Left ventricle myocardium inferior (tissue), 1 donor: ENCODE measurements around the gene EYA2. TPM values are rescaled to one million over a fixed set of nuclear protein-coding genes. Genes with fewer than 3 reads are reported as not detected.

Experiments
- DNase-seq: peaks from one replicate; pipeline ENCODE4 v3.0.0-alpha.2; 2020
- H3K27ac ChIP-seq: fragments of 200-600 bp; replicated peaks from 2 replicates; pipeline ENCODE4 v1.8.0; 2021
- H3K27me3 ChIP-seq: fragments of 200-600 bp; 2 replicates; pipeline ENCODE4 v1.8.0; 2021; ENCODE audit warnings: low read depth
- H3K36me3 ChIP-seq: fragments of 200-600 bp; 2 replicates; pipeline ENCODE4 v1.8.0; 2021
- H3K4me1 ChIP-seq: fragments of 200-600 bp; 2 replicates; pipeline ENCODE4 v1.8.0; 2021
- H3K4me3 ChIP-seq: fragments of 200-600 bp; 2 replicates; pipeline ENCODE4 v1.8.0; 2021; ENCODE audit warnings: mild to moderate bottlenecking, moderate library complexity
- H3K9me3 ChIP-seq: fragments of 200-600 bp; replicated peaks from 2 replicates; pipeline ENCODE4 v1.8.0; 2021
- intact Hi-C: fragments of 100-400 bp; cut with micrococcal nuclease; formaldehyde crosslinking; loops from one replicate; pipeline ENCODE4 v1.11.0; 2022
- total RNA-seq: library from RNA; stranded (reverse); fragmentation: NEBNext Ultra II Directional; extraction: Animal tissue kit (Norgen Biotek cat#: 25700); gene quantifications from one replicate; pipeline ENCODE4 v1.2.1, GENCODE V29; 2021
- TF ChIP-seq, protein P1 (sequence below): fragments of 200-600 bp; IDR thresholded peaks from 2 replicates; pipeline ENCODE4 v1.8.0; 2021; ENCODE audit warnings: antibody characterized with exemption, mild to moderate bottlenecking, borderline replicate concordance
- donor health status: DM: no; HTN: yes; CAD: no; lungs with severe emphysema.

Gene EYA2
- total RNA-seq, 1 donor from 2014 or later = 0.63 TPM

DNA sequence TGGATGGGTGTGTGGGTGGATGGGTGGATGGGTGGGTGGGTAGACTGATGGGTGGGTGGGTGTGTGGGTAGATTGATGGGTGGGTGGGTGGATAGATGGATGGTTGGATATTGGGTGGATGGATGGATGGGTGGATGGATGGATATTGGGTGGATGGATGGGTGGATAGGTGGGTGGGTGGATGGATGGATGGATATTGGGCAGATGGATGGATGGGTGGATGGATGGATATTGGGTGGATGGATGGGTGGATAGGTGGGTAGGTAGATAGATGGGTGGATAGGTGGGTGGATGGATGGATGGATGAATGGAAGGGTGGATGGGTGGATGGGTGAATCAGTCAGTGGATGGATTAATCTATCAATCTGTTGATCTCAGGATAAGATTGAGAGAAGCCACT is 284.6 kb downstream of the EYA2 start:
- intact Hi-C loops = no loop called here
- Histone ChIP-seq H3K9me3 (no peaks in the 10 kb centered on the region), H3K4me3 (no peak overlapping the region), H3K27ac (no peak overlapping the region), H3K36me3 (no peaks in the 10 kb centered on the region), H3K4me1 (no peaks in the 10 kb centered on the region), H3K27me3 (peaks cover 17% of the 10 kb centered on the region)
- TF ChIP-seq, protein P1, sequence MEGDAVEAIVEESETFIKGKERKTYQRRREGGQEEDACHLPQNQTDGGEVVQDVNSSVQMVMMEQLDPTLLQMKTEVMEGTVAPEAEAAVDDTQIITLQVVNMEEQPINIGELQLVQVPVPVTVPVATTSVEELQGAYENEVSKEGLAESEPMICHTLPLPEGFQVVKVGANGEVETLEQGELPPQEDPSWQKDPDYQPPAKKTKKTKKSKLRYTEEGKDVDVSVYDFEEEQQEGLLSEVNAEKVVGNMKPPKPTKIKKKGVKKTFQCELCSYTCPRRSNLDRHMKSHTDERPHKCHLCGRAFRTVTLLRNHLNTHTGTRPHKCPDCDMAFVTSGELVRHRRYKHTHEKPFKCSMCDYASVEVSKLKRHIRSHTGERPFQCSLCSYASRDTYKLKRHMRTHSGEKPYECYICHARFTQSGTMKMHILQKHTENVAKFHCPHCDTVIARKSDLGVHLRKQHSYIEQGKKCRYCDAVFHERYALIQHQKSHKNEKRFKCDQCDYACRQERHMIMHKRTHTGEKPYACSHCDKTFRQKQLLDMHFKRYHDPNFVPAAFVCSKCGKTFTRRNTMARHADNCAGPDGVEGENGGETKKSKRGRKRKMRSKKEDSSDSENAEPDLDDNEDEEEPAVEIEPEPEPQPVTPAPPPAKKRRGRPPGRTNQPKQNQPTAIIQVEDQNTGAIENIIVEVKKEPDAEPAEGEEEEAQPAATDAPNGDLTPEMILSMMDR = no peak
- no peak for DNase-seq

DNA sequence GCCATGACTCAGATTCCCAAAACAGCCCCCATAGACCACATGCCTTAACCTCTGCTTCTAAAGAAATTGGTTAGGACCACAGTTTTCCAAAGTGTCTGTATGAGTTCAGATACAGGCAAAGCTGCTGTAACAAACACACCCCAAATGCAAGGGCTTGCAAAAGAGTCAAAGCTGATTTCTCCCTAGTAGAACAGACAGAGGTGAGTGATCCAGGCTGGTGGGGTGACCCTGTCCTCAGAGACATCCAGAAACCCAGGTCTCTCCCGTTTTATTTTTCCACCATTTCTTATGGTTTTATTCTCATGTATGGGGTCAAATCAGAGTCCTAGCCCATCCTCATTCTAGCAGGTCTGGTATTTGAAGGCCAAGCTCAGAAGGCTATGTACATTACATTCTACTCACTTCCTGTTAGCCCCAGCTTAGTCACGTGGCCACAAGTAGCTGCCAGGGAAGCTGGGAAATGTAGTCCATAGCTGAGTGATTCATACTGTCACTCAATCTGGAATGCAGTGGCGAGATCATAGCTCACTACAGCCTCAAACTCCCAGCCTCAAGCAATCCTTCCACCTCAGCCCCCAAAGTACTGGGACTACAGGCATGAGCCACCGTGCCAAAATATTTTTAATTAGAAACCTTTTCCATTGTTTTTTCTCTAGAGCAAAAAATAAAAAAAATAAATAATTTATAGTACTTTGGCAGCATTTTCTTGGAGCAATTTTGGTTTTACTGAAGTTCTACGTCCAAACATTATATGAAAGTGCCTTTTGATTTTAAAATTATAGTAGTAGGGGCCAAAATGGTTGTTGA is 286.6 kb downstream of the EYA2 start:
- DNase-seq = no peak
- H3K4me1 ChIP-seq = no peaks in the 10 kb centered on the region
- TF ChIP-seq, protein P1 = no peak

DNA sequence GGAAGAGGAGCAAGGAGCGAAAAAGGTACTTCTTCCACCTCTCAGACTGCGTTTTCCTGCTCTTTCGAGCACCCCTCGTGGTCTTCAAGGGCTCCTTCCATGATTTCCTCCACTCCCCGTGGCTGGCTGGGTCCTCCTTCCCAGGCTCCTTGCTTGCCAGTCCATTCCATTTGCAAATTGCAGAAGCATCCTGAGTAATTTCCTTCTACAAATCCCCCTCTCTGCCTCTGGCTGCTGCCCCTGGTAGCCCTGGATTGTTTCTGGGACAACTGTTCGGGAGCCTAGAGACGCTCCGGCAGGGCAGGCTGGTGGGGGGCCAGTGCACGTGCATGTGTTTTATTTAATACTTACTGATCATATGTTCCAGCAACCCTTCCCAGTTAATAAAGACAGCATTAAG is 288.7 kb downstream of the EYA2 start:
- H3K9me3 ChIP-seq = no peaks in the 10 kb centered on the region
- H3K36me3 ChIP-seq = no peaks in the 10 kb centered on the region
- no peak overlapping the region for H3K4me3 ChIP-seq
- intact Hi-C loops = no loop called here
- no peak overlapping the region for H3K27ac ChIP-seq
- DNase-seq = no peak
- TF ChIP-seq, protein P1 = no peak
- no peaks in the 10 kb centered on the region for H3K4me1 ChIP-seq
- peaks cover 18% of the 10 kb centered on the region for H3K27me3 ChIP-seq

More for the DNA sequence above, 286.6 kb downstream of the EYA2 start:
- H3K9me3 ChIP-seq = no peaks in the 10 kb centered on the region
- no peaks in the 10 kb centered on the region for H3K36me3 ChIP-seq
- no peak overlapping the region for H3K27ac ChIP-seq
- H3K4me3 ChIP-seq = no peak overlapping the region
- H3K27me3 ChIP-seq = peaks cover 13% of the 10 kb centered on the region
- intact Hi-C loops = no loop called here

DNA sequence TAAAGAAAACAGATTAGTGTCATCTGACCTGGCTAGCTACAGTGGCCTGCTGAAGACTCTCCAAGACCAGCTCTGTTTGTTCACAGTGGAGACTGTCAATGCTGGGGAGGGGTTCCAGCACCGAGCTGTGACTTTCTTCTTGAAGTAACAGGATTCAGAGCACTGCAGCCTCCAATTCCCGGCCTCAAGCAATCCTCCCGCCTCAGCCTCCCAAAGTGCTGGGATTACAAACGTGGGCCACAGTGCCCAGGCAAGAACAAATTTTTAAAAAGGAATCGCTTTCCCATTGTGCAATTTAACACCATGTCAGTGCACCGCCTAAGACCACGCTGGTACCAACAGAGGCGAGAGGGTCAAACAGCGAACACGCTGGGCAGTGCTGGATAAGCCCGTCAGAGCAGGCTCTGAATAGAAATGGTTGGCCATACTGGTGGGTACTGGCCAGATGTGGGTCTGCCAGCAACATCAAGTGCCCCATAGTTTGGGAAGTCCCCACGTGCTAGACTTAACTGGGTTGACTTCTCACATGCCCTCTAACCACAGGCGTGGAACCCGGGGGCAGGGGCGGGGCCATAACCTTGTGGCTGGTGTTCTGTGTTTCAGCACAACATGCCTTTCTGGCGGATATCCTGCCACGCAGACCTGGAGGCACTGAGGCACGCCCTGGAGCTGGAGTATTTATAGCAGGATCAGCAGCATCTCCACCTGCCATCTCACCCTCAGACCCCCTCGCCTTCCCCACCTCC is 293.0 kb downstream of the EYA2 start:
- Histone ChIP-seq H3K4me3 (no peak overlapping the region), H3K27me3 (peaks cover 32% of the 10 kb centered on the region), H3K36me3 (no peaks in the 10 kb centered on the region), H3K9me3 (no peaks in the 10 kb centered on the region), H3K4me1 (no peaks in the 10 kb centered on the region), H3K27ac (no peak overlapping the region)
- TF ChIP-seq, protein P1 = no peak
- intact Hi-C loops = no loop called here
- DNase-seq = no peak

DNA sequence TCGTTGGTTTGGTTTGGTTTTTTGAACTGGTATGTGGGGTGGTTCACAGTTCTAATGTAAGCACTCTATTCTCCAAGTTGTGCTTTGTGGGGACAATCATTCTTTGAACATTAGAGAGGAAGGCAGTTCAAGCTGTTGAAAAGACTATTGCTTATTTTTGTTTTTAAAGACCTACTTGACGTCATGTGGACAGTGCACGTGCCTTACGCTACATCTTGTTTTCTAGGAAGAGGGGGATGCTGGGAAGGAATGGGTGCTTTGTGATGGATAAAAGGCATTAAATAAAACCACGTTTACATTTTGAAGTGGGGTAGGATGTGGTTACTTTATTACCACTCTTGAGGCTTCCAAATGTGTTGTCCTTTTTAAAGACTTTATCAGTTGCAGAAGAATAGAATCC is 293.9 kb downstream of the EYA2 start:
- Histone ChIP-seq H3K4me1 (no peaks in the 10 kb centered on the region), H3K9me3 (no peaks in the 10 kb centered on the region), H3K4me3 (no peak overlapping the region), H3K27ac (no peak overlapping the region), H3K27me3 (peaks cover 32% of the 10 kb centered on the region), H3K36me3 (no peaks in the 10 kb centered on the region)
- TF ChIP-seq, protein P1 = no peak
- no peak for DNase-seq
- intact Hi-C loops = no loop called here
